ENCODE data around the gene BNIP5.

Gene BNIP5

GRCh38 chr6:36267731-36268477, 68.8 kb downstream of the BNIP5 start:
- no peak for DNase-seq (ENCODE audit: low read depth)

- no peak for DNase-seq (ENCODE audit: low read depth)
Measured at GRCh38 chr6:36266913-36267644, 69.6 kb downstream of the BNIP5 start.
